SK-N-DZ (cell line): ENCODE results near the gene TRMU.
"Not testable (repeated sequence)": the region's sequence is repeated elsewhere in the genome, so short reads cannot be mapped to it uniquely, and the experiment has no call there.

Experiments
- DNase-seq: peaks from one replicate; pipeline ENCODE4 v3.0.0-alpha.2; 2015; ENCODE audit warnings: low spot score

TRMU gene

GRCh38 chr22:46382524-46382923 is 47.0 kb downstream of the TRMU start:
- DNase-seq: no peak

GRCh38 chr22:46386312-46386711 is 50.8 kb downstream of the TRMU start:
- no peak for DNase-seq

- DNase-seq: no peak
Observed at GRCh38 chr22:46387748-46388147, 52.2 kb downstream of the TRMU start.

GRCh38 chr22:46388647-46389046 is 53.1 kb downstream of the TRMU start:
- DNase-seq: no peak

- DNase-seq: no peak
Observed at GRCh38 chr22:46389081-46389480, 53.6 kb downstream of the TRMU start.

GRCh38 chr22:46390105-46390651 is 54.7 kb downstream of the TRMU start:
- DNase-seq: no peak

GRCh38 chr22:46390652-46391301 is 55.3 kb downstream of the TRMU start:
- peak; percentile 62 for DNase-seq

- no peak for DNase-seq
Observed at GRCh38 chr22:46391486-46392136, 56.1 kb downstream of the TRMU start.

GRCh38 chr22:46392137-46392844 is 56.8 kb downstream of the TRMU start:
- no peak for DNase-seq

- DNase-seq: no peak
Observed at GRCh38 chr22:46393873-46394272, 58.4 kb downstream of the TRMU start.

- no peak for DNase-seq
Observed at GRCh38 chr22:46394622-46395021, 59.1 kb downstream of the TRMU start.

GRCh38 chr22:46395145-46395544 is 59.6 kb downstream of the TRMU start:
- DNase-seq: no peak

- not testable (repeated sequence) for DNase-seq
Observed at GRCh38 chr22:46397049-46397448, 61.5 kb downstream of the TRMU start.

- DNase-seq: no peak
Observed at GRCh38 chr22:46397514-46397913, 62.0 kb downstream of the TRMU start.

GRCh38 chr22:46397951-46398350 is 62.4 kb downstream of the TRMU start:
- no peak for DNase-seq

GRCh38 chr22:46399251-46400024 is 63.9 kb downstream of the TRMU start:
- no peak for DNase-seq

- no peak for DNase-seq
Observed at GRCh38 chr22:46401370-46401769, 65.9 kb downstream of the TRMU start.

GRCh38 chr22:46402505-46402904 is 67.0 kb downstream of the TRMU start:
- no peak for DNase-seq

GRCh38 chr22:46403880-46404279 is 68.4 kb downstream of the TRMU start:
- not testable (repeated sequence) for DNase-seq

GRCh38 chr22:46405901-46406300 is 70.4 kb downstream of the TRMU start:
- no peak for DNase-seq

GRCh38 chr22:46406349-46406748 is 70.8 kb downstream of the TRMU start:
- no peak for DNase-seq

- DNase-seq: no peak
Observed at GRCh38 chr22:46406791-46407190, 71.3 kb downstream of the TRMU start.
